HG03520 (cell line): Measurements from ENCODE around the gene COPZ1.
"Not testable (repeated sequence)": the region's sequence is repeated elsewhere in the genome, so short reads cannot be mapped to it uniquely, and the experiment has no call there.

Experiments
- ATAC-seq: cut with Tn5 transposase; IDR thresholded peaks from one replicate; pipeline ENCODE4 v1.9.1; 2021; ENCODE audit warnings: mild to moderate bottlenecking, moderate library complexity; ENCODE audit not compliant: unreplicated experiment

COPZ1 gene, protein sequence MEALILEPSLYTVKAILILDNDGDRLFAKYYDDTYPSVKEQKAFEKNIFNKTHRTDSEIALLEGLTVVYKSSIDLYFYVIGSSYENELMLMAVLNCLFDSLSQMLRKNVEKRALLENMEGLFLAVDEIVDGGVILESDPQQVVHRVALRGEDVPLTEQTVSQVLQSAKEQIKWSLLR

DNA sequence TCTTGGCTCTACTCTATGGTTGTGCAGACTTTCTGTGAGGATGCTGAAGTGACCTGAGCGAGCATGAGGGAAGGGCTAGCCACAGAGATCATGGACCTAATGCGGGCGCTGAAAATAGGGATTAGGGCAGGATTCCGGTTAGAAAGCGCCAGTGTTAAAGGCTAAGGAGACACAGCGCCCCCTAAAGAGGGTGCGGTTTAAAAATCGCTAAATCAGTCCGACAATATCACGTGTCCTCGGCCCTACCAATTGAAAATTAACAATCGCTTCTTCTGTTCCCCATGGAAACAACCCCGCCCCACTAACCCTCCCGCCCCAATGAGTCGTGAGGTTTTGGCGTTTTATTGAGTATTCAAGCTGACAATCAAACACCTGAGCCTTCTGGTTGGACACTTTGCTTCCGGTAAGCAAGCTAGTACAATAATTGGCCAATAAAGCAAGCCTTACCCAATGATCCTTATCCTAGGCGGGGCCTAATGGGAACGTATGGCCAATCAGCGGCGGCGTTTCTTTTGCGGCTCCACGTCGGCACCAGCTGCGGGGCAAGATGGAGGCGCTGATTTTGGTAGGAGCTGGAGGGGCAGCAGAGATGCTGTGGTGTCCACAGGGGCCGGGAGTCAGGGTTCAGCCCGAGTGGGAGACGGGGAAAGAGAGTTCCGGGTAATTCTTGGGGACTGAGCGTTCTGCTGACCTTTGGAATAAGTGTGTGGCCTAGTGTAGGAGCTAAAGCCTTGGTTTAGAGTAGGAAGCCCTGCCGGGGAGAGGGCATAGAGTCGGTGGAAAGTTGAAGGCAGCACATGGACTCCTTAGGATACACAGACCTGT, at the start of gene COPZ1:
Gene COPZ1 (plus strand): TSS at position 515 of the 825 bp plus-strand sequence. CDS start 33 bp downstream, at position 548.
- ATAC-seq, result peak; percentile 99

DNA sequence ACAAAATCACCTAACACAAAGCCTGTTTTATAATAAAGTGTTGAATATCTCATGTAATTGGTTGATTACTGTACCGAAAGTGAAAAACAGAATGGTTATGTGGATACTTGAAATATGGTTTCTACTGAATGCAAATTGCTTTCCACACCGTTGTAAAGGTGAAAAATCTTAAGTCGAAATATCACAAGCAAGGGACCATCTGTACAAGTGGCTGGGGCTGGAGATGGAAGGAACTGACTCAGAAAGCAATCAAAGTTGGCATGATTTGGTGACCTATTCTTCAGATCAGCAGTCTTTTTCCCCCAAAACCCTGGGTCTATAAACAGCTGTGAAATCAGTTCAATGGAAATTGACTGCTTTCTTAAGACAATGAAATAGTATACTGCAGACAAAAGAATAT, 48.6 kb upstream of the COPZ1 start:
- ATAC-seq, result no peak

DNA sequence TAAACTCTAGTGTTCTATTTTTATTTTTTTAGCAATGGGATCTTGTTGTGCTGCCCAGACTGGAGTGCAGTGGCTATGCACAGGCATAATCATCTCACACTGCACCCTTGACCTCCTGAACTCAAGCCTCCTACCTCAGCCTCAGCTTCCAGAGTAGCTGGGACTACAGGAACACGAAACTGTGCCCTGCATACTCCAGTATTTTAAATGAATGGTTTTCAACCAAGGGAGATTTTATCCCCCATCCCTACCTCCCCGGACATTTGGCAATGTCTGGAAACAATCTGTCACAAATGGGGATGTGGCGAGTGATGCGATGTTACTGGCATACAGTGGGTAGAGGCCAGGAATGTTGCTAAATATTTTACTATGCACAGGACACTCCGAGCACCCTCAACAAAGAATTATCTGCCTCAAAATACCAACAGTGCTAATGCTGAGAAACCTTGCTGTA, 47.1 kb upstream of the COPZ1 start:
- ATAC-seq, result no peak

DNA sequence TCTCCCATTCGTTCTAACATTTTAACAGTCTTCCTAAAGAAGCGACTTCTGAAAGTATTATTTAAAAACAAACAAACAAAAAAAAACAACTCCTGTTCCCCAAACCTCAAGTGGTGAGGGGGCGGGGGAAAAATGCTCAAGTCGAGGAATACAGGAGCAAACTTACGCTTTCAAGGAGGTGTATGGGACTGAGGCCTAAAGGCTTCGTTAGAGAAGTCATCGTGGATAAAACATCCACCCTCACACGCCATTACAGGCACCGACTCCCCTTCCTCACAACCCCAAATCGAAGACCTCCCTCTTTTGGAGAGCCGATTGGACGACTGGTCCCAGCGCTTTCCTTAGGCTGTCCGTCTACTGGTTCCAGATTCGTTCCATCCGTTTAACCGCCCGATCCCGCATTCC, 45.7 kb upstream of the COPZ1 start:
- no peak for ATAC-seq

DNA sequence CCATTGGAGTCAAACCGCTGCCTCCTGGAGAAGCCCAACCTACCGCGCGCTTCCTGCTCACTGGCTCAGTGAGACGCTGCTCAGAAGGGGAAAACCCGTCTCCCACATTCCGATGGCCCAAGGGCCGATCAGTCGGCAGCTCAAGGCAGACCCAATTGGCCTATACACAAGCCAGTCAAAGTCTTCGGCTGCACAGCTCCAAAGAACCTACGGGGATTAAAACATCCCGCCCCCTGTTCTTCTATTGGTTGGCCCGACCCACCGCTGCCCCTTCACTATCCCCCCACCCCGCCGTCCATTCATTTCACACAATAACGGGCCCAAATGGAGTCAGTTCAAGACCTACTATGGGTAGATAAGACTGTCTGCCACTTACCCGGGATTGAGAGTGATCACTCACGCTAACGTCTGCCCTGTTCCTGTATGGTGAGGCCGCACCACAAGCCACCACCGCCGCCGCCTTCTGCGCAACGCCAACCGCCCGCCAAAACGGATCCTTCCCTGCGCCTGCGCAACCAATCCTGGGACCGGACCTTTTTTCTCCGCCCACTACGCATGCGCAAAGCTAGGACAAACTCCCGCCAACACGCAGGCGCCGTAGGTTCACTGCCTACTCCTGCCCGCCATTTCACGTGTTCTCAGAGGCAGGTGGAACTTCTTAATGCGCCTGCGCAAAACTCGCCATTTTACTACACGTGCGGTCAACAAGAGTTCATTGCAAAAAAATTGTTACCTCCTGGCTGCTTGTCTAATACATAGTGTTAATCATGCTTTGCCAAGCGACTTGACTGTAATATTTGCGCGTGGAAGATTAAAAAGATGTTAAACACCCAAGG, 45.1 kb upstream of the COPZ1 start, which contains the start of gene CBX5:
Gene CBX5 (minus strand): TSS at position 491 of the 836 bp plus-strand sequence. CDS start 22,472 bp downstream, outside the sequence.
- ATAC-seq, result peak; percentile 60

DNA sequence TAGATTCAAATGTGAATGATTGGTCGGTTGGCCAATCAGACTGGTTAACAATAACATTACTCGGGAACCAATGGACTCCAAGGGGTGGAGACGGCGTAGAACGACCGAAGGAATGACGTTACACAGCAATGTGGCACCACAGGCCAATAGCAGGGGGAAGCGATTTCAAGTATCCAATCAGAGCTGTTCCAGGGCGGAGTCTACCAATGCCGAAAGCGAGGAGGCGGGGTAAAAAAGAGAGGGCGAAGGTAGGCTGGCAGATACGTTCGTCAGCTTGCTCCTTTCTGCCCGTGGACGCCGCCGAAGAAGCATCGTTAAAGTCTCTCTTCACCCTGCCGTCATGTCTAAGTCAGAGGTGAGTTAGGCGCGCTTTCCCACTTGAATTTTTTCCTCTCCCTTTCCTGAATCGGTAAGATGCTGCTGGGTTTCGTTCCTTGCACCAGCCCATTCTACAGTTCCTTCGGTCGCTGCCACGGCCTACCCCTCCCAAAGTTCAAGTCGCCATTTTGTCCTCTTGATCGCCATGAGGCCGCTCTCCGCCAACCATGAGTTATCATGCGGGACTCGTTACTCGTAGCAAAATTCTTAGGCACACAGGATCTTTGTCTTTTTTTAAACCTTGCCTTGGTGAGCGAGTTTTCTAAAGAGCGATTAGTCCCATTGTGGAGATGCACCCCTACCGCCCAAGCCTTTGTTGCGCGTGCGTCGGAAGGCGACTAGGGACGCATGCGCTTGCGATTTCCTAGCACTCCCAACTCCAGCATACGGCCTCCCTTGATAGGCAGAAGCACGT, 44.3 kb upstream of the COPZ1 start, which contains the start of gene HNRNPA1:
Gene HNRNPA1 (plus strand): TSS at position 259 of the 793 bp plus-strand sequence. CDS start 82 bp downstream, at position 341.
- peak; percentile 84 for ATAC-seq

DNA sequence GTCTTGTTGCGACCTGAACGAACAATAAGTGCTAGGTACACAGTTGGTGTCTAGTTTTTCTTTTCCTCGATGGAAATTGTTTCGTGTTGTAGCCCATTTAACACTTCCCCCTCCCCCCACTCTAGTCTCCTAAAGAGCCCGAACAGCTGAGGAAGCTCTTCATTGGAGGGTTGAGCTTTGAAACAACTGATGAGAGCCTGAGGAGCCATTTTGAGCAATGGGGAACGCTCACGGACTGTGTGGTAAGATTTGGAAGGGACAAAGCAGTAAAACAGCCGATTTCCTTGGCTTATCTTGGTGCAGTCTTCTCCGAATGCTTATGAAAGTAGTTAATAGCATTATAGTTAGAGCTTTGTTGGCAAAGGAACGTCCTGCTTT, 43.7 kb upstream of the COPZ1 start:
- not testable (repeated sequence) for ATAC-seq

DNA sequence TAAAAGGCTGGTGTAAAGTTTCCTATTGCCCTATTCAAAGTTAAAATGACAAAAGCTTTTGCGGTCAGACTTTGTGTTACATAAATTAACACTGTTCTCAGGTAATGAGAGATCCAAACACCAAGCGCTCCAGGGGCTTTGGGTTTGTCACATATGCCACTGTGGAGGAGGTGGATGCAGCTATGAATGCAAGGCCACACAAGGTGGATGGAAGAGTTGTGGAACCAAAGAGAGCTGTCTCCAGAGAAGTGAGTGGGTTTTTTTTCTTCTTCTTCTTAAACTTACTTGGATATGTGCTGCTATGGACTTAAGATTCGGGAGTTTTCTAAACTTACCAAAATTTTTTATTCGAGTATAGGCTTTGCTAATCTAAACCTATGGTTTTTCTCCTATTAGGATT, 43.2 kb upstream of the COPZ1 start:
- not testable (repeated sequence) for ATAC-seq

DNA sequence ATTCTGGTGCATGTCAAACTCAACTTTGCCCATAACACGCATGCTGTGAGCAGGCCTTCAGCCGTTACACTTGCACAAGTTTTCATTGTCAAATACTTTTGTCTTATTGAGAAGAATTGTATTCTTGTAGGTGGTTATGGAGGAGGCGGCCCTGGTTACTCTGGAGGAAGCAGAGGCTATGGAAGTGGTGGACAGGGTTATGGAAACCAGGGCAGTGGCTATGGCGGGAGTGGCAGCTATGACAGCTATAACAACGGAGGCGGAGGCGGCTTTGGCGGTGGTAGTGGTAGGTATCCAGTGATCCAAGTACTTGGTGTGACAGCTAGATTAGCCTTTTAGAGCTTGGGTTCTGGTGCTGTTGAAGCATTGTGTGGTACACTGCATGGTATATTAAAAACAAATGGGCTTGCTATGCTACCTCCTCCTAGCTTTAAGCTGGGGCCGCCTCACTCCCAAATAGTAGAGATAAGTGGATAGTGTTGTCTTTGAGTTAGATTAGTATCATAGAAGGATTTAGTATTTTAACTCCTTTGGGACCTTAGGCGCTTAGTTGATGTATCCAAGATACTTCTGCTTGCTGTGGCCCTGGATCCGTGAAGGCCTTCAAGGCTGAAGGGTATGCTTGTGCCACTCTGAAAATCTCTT, 41.9 kb upstream of the COPZ1 start:
- ATAC-seq, result no peak

DNA sequence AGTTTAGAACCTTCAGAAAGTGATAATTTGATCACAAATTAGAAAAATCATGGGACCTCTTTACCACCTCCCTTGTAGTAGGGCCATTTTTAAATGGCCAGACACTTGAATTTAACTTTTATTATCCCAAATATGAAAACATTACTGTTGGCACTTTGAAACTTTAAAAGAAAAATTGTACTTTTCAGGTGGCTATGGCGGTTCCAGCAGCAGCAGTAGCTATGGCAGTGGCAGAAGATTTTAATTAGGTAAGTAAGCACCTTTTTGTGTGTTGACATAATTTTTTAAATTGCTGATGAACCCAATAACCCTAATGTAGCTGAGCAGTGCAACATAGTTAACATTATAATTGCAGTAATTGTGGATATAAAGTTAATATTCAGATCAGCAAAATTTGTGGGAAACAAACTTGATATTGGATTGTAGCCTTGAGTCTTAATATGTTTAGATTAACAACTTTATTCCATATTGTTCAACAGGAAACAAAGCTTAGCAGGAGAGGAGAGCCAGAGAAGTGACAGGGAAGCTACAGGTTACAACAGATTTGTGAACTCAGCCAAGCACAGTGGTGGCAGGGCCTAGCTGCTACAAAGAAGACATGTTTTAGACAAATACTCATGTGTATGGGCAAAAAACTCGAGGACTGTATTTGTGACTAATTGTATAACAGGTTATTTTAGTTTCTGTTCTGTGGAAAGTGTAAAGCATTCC, 40.7 kb upstream of the COPZ1 start:
- ATAC-seq, result not testable (repeated sequence)

DNA sequence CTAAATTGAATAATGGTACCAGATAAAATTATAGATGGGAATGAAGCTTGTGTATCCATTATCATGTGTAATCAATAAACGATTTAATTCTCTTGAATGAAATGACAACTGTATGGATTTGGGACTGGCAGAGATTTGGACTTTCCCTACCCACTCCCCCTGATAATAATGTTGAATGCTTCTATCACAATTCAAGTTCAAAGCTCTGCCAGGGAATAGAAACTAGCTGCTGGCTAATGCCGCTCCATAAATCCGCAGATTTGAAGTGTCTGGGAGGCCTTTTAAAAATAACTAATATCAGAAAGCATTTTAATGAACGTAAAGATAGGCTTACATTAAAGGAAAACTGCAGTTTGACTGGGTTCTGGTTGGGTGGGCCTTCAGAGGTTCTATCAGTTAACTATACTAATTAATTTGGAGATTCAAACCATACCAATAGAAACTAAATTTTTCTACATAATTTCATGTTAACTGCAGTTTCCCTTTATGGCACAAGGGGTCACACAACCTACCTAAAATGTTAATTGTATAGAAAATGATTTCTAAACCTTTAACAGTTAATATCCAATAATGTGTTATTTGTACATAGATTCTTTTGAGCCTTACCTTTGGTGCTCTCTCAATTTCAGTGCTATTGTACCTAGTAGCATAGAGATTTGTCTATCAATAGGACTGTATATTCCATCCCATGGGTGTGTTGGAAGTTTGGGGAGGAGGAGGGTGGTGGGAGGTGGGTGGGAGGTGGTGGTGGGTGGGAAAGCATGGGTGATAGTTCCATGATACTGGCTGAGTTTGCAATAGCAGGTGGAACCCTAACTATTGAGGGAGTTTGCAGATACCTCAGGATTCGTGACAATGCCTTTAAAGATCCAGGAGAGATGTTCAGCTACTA, 39.5 kb upstream of the COPZ1 start:
- no peak for ATAC-seq

DNA sequence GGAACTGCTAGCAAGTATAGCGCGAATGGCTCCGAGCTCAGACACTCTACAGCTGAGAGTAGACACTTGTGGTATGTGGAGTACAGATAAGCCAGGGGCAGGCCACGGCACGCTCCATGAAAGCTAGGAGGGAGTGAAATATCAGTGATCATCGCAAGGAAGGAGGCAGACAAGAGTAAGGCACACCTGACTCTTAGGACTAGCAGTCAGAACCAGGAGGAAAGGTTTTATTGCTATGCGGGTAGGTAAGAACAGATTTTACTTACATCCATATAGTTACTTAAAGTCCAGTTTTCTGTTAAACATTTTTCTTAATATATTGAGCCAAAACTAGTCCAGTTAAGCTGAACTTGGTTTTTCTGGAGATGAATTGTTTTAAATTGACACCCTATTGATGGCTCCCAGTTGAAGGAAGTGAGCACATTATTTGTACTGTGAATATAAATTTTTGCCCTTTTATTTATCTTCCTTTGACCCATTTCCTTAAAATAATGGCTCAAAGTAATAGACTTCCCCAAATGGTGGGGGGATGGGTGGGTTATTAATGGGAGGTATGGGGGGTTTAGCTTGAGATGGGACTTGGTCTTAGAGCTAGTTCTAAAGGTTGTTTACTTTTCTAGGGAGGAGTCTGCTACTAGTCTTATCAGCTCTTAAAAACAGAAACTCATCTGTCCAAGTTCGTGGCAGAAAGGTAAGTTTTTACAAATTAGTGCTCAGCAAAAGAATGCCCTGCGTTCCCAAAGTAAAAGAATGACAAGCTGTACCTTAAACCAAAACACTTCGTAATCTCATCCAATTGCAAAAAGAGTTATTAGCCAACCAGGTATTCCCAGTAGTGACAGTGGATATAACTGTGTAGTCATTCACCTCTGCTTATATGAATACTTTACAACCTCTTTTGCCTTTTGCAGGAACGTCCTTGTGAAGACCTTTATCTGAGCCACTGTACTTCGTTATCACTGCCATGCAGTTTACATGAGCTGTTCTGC, 38.6 kb upstream of the COPZ1 start:
- no peak for ATAC-seq

DNA sequence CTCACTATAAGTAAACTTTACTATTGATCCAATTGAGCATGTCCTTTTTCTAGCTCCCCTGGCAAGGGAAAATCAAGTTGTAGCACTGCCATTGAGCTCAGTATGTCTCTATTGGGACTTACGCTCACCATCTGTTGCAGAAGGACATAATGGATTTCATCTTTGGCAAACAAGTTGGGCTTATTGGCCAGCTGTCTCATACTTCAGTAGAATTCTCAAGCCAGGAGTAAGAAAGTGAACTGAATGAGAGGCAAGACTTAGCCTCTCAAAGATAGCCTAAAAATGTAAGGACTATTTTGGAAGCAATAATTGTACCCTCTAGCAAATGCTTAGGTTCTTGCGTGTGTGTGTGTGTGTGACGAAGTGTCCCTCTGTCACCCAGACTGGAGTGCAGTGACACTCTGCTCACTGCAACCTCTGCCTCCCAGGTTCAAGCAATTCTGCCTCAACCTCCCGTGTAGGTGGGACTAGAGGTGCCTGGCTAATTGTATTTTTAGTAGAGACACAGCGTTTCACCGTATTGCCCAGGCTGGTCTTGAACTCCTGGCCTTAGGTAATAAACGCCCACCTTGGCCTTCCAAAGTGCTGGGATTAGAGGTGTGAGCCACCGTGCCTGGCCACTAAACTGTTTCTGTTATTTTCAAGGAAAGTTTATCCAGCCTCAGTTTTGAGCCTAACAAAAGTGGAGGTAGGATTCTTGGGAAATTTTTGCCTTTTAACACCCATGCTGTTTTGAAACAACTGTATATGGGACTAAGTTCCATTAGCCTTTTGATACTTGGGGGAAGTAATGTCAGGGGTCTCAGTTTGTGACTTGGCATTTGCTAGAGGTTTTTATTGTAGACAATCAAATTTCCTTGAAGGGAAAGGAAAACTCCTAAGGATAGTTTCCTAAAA, 37.4 kb upstream of the COPZ1 start:
- no peak for ATAC-seq

DNA sequence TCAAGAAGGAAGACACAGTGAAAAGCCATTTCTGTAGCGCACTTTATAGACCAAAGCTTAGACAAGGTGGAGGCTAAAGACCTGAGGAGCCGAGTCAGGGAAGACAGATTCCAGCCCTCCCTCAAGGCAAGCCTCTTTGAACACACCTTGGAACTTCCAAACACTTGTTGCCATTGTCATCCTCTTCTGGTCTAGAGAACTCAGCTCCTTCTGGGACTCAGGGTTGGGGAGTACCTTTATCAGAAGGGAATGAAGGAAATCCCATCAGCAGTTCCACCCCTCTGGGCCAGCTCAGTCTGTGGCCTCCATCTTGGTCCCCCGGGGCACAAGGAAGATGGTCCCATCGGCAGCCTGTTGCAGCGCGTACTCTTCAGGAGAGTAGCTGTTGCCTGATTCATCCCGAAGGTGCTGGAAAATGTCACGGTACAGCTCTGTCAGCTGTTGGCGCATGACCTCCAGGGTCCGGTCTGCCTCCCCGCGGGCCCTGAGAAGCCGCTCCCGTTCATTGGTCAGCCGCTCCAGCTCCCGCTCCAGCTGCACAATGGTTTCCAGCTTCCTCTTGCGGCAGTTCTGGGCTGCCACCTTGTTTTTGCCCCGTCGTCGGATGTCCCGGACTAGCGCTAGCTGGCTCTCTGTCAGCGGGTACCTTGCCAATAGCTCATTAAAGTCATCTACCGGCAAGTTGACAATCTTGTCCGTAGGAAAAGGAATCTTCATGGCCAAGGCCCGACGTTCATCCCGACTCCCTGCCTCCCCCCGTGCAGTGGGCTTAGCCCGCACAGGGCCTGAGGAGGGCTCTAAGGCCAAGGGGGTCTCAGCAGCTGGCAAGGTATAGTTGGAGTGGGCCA, 32.6 kb upstream of the COPZ1 start:
- no peak for ATAC-seq

DNA sequence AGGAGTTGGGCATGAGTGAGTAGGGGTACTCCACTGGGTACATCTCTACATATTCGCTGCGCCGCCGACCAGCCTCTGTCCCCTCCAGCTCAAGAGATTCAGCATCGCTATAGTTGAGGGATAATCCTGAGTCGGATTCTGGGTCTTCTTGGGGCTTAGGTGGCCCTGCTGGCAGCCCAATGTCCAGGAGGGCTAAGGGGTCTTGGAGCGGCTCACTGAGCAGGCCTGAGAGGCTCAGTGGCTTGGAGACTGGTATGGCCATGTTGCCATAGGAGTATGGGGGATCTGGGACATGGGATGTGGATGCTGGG, 32.0 kb upstream of the COPZ1 start:
- no peak for ATAC-seq
